K562 (cell line): Measurements from ENCODE around the gene KMT2C.

Source experiments
- HNRNPL ChIP-seq: fragments of 200-400 bp; formaldehyde crosslinking; IDR thresholded peaks from 2 replicates; pipeline ENCODE4 v1.6.1; 2017; ENCODE audit warnings: low read depth, mild to moderate bottlenecking, low read length
- MAFG ChIP-seq: fragments of 450-650 bp; conservative IDR thresholded peaks from 2 replicates; pipeline ENCODE4 v1.6.1; 2016; ENCODE audit warnings: missing genetic modification characterization, missing compliant biosample characterization
- POLR2A ChIP-seq: fragments of 450-650 bp; conservative IDR thresholded peaks from 2 replicates; pipeline ENCODE4 v1.6.1; 2016
- RCOR1 ChIP-seq, 2 experiments: IDR thresholded peaks; 2 replicates each; pipeline ENCODE4 v1.6.1; 2012; ENCODE audit warnings: low read depth in 2 of 2, low read length in 2 of 2, borderline replicate concordance in 1 of 2, improper control_type of control experiment in 1 of 2
- STAT6 ChIP-seq: sonication (generic); formaldehyde crosslinking; IDR thresholded peaks from 2 replicates; pipeline ENCODE4 v1.8.1; 2023; ENCODE audit warnings: mild to moderate bottlenecking, missing genetic modification reagents
- TAF1 ChIP-seq: IDR thresholded peaks from 2 replicates; pipeline ENCODE4 v1.6.1; 2011; ENCODE audit warnings: mild to moderate bottlenecking, low read length, moderate library complexity; ENCODE audit not compliant: insufficient read depth, control insufficient read depth, severe bottlenecking; ENCODE audit errors: extremely low read depth
- ZNF146 ChIP-seq: IDR thresholded peaks from one replicate; pipeline ENCODE4 v1.6.1; 2018; ENCODE audit warnings: missing compliant biosample characterization; ENCODE audit not compliant: unreplicated experiment

DNA sequence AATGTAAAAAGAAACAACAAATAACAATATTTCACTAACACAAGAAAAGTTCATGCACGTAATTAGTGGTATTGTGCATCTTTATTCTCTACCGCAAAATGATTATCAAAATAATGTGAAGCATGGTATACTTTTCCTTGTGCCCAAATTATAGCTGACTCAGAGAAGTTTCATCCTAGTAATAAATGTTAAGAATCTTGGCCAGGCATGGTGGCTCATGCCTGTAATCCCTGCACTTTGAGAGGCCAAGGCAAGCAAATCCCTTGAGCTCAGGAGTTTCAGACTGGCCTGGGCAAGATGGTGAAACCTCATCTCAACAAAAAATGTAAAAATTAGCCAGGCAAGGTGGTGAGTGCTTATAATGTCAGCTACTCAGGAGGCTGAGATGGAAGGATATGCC, 105.0 kb downstream of the KMT2C start:
- TF ChIP-seq ZNF146 (CRISPR knock-in tag) (no peak), POLR2A (no peak), TAF1 (no peak), STAT6 (CRISPR knock-in tag) (no peak), RCOR1 (IDR thresholded peaks at IDR 0.05; ENCODE audit: borderline replicate concordance in 1 of 2, low read depth in 2 of 2, low read length in 2 of 2) (no peak), HNRNPL (no peak), MAFG (tag) (no peak)
